HCT116 (cell line): ENCODE measurements around the gene ATP6V1A.

ENCODE experiments used
- CEBPB ChIP-seq: IDR thresholded peaks from 2 replicates; pipeline ENCODE4 v1.6.1; 2012; ENCODE audit warnings: low read depth
- EZH2 ChIP-seq: fragments of 200-600 bp; sonication (generic); IDR thresholded peaks from 2 replicates; pipeline ENCODE4 v1.6.1; 2017; ENCODE audit warnings: antibody characterized with exemption, mixed run types
- MAX ChIP-seq: IDR thresholded peaks from 2 replicates; pipeline ENCODE4 v1.6.1; 2012
- POLR2AphosphoS5 ChIP-seq: IDR thresholded peaks from 2 replicates; pipeline ENCODE4 v1.6.1; 2011; ENCODE audit warnings: mild to moderate bottlenecking, low read depth, low read length, moderate library complexity
- SIN3A ChIP-seq: IDR thresholded peaks from 2 replicates; pipeline ENCODE4 v1.6.1; 2012; ENCODE audit warnings: low read depth
- TCF7L2 ChIP-seq: IDR thresholded peaks from 2 replicates; pipeline ENCODE4 v1.7.0; 2011; ENCODE audit warnings: borderline replicate concordance, inconsistent platforms; ENCODE audit not compliant: insufficient read depth, insufficient read length; ENCODE audit errors: extremely low read depth
- TF ChIP-seq, protein P1 (sequence below), 3 experiments: fragments of 200-600 bp in 1 of 3; sonication (generic) in 1 of 3; IDR thresholded peaks in 2 of 3; conservative IDR thresholded peaks in 1 of 3; 2 replicates each; pipeline ENCODE4 v1.5.1; 2012 to 2017; ENCODE audit warnings: low read depth in 2 of 3, low read length in 2 of 3, antibody characterized with exemption in 1 of 3, borderline replicate concordance in 1 of 3, control low read depth in 1 of 3, mild to moderate bottlenecking in 1 of 3, mixed read lengths in 1 of 3, mixed run types in 1 of 3, moderate library complexity in 1 of 3; ENCODE audit not compliant: insufficient read depth in 1 of 3

DNA sequence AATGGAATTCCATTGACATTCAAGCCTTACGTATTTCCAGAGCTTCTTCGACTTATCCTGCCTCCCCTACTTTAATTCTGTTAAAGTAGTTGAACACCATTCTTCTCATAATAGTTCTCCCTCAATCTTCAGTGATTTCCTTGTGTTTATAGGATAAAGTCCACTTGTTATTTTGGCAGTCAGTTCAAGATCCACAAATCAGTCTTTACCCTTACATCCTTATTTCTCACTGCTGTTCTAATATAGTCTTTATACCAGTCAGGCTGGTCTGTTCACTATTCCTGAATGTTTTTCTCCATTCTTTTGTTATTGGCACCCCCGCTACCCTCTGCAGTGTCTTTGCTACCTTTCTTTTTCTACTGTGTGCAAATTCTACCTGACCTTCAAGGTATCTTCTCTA, 29.7 kb downstream of the ATP6V1A start:
- TF ChIP-seq SIN3A: no peak
- TF ChIP-seq TCF7L2: no peak
- TF ChIP-seq CEBPB: no peak
- TF ChIP-seq, protein P1, sequence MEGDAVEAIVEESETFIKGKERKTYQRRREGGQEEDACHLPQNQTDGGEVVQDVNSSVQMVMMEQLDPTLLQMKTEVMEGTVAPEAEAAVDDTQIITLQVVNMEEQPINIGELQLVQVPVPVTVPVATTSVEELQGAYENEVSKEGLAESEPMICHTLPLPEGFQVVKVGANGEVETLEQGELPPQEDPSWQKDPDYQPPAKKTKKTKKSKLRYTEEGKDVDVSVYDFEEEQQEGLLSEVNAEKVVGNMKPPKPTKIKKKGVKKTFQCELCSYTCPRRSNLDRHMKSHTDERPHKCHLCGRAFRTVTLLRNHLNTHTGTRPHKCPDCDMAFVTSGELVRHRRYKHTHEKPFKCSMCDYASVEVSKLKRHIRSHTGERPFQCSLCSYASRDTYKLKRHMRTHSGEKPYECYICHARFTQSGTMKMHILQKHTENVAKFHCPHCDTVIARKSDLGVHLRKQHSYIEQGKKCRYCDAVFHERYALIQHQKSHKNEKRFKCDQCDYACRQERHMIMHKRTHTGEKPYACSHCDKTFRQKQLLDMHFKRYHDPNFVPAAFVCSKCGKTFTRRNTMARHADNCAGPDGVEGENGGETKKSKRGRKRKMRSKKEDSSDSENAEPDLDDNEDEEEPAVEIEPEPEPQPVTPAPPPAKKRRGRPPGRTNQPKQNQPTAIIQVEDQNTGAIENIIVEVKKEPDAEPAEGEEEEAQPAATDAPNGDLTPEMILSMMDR (IDR thresholded peaks at IDR 0.05 in 2 of 3, conservative IDR thresholded peaks at IDR 0.05 in 1 of 3; ENCODE audit: borderline replicate concordance in 1 of 3, insufficient read depth in 1 of 3, low read depth in 2 of 3, low read length in 2 of 3): no peak
- no peak for TF ChIP-seq MAX
- TF ChIP-seq POLR2AphosphoS5: no peak
- TF ChIP-seq EZH2: no peak
